GM15510 (cell line): ENCODE data around the gene SLCO3A1.

Source experiments
- POLR2A ChIP-seq: IDR thresholded peaks from 3 replicates; pipeline ENCODE4 v1.6.1; 2011; ENCODE audit warnings: borderline replicate concordance; ENCODE audit not compliant: insufficient read length; ENCODE audit errors: extremely low read depth

SLCO3A1 gene

GRCh38 chr15:91928675-91929074, 75.2 kb downstream of the SLCO3A1 start:
- no peak for TF ChIP-seq POLR2A

GRCh38 chr15:91929509-91929908, 76.0 kb downstream of the SLCO3A1 start:
- TF ChIP-seq POLR2A, result no peak

GRCh38 chr15:91930092-91930491, 76.6 kb downstream of the SLCO3A1 start:
- TF ChIP-seq POLR2A, result no peak

GRCh38 chr15:91936182-91936775, 82.8 kb downstream of the SLCO3A1 start:
- no peak for TF ChIP-seq POLR2A

GRCh38 chr15:91936927-91937326, 83.4 kb downstream of the SLCO3A1 start:
- TF ChIP-seq POLR2A, result no peak

- no peak for TF ChIP-seq POLR2A
Observed at GRCh38 chr15:91938136-91938535, 84.6 kb downstream of the SLCO3A1 start.

GRCh38 chr15:91939403-91939831, 85.9 kb downstream of the SLCO3A1 start:
- no peak for TF ChIP-seq POLR2A

GRCh38 chr15:91940496-91941381, 87.2 kb downstream of the SLCO3A1 start:
- TF ChIP-seq POLR2A, result no peak

- TF ChIP-seq POLR2A, result no peak
Observed at GRCh38 chr15:91941871-91942658, 88.6 kb downstream of the SLCO3A1 start.

- TF ChIP-seq POLR2A, result no peak
Observed at GRCh38 chr15:91942720-91943394, 89.3 kb downstream of the SLCO3A1 start.

GRCh38 chr15:91944331-91944730, 90.8 kb downstream of the SLCO3A1 start:
- no peak for TF ChIP-seq POLR2A

- TF ChIP-seq POLR2A, result no peak
Observed at GRCh38 chr15:91945385-91945784, 91.9 kb downstream of the SLCO3A1 start.

- TF ChIP-seq POLR2A, result no peak
Observed at GRCh38 chr15:91946075-91946474, 92.6 kb downstream of the SLCO3A1 start.

GRCh38 chr15:91946581-91947292, 93.2 kb downstream of the SLCO3A1 start:
- no peak for TF ChIP-seq POLR2A
